GM19238 (cell line): ENCODE data around the gene TFEB.

Source experiments
- DNase-seq: peaks from one replicate; pipeline ENCODE4 v3.0.0; 2011; ENCODE audit warnings: low spot score; ENCODE audit not compliant: insufficient read length

The TFEB gene

GRCh38 chr6:41653691-41654090 lies 81.7 kb downstream of the TFEB start:
- no peak for DNase-seq

GRCh38 chr6:41652866-41653652 lies 82.3 kb downstream of the TFEB start:
- no peak for DNase-seq

GRCh38 chr6:41651962-41652657 lies 83.3 kb downstream of the TFEB start:
- DNase-seq = no peak

- no peak for DNase-seq
Measured at GRCh38 chr6:41651246-41651961, 84.0 kb downstream of the TFEB start.

GRCh38 chr6:41650120-41650519 lies 85.3 kb downstream of the TFEB start:
- DNase-seq = no peak

GRCh38 chr6:41649596-41649995 lies 85.8 kb downstream of the TFEB start:
- DNase-seq = no peak

GRCh38 chr6:41648921-41649320 lies 86.5 kb downstream of the TFEB start:
- no peak for DNase-seq

GRCh38 chr6:41648070-41648585 lies 87.3 kb downstream of the TFEB start:
- DNase-seq = no peak

GRCh38 chr6:41647061-41647511 lies 88.3 kb downstream of the TFEB start:
- no peak for DNase-seq

- DNase-seq = no peak
Measured at GRCh38 chr6:41646026-41646795, 89.2 kb downstream of the TFEB start.

GRCh38 chr6:41645007-41645618 lies 90.3 kb downstream of the TFEB start:
- DNase-seq = no peak

GRCh38 chr6:41644297-41644879 lies 91.0 kb downstream of the TFEB start:
- no peak for DNase-seq

GRCh38 chr6:41643899-41644269 lies 91.5 kb downstream of the TFEB start:
- no peak for DNase-seq

GRCh38 chr6:41642960-41643898 lies 92.2 kb downstream of the TFEB start:
- DNase-seq = no peak

GRCh38 chr6:41642090-41642959 lies 93.1 kb downstream of the TFEB start:
- no peak for DNase-seq

GRCh38 chr6:41641352-41641925 lies 94.0 kb downstream of the TFEB start:
- no peak for DNase-seq

- DNase-seq = no peak
Measured at GRCh38 chr6:41640426-41640825, 95.0 kb downstream of the TFEB start.

- DNase-seq = no peak
Measured at GRCh38 chr6:41639809-41640371, 95.5 kb downstream of the TFEB start.
